Activated CD4-positive, alpha-beta T cell treated with anti-CD3 and anti-CD28 coated beads for 1 hour (primary cell): ENCODE data around the gene ATG14.
"Not testable (repeated sequence)": the region's sequence is repeated elsewhere in the genome, so short reads cannot be mapped to it uniquely, and the experiment has no call there.

Source experiments
- DNase-seq: peaks from one replicate; pipeline ENCODE4 v3.0.0-alpha.2; 2020

The ATG14 gene

GRCh38 chr14:55432628-55433027 is 21.0 kb upstream of the ATG14 start:
- DNase-seq, result no peak

- no peak for DNase-seq
These were observed 18.5 kb upstream of the ATG14 start for GRCh38 chr14:55430024-55430690.

- no peak for DNase-seq
These were observed 15.8 kb upstream of the ATG14 start for GRCh38 chr14:55427439-55427838.

GRCh38 chr14:55426891-55427290 is 15.3 kb upstream of the ATG14 start:
- no peak for DNase-seq

- DNase-seq, result no peak
These were observed 13.5 kb upstream of the ATG14 start for GRCh38 chr14:55425091-55425490.

- no peak for DNase-seq
These were observed 12.3 kb upstream of the ATG14 start for GRCh38 chr14:55423969-55424368.

GRCh38 chr14:55422338-55422737 is 10.7 kb upstream of the ATG14 start:
- DNase-seq, result not testable (repeated sequence)

- DNase-seq, result no peak
These were observed 8.0 kb upstream of the ATG14 start for GRCh38 chr14:55419663-55420062.

GRCh38 chr14:55418411-55418810 is 6.8 kb upstream of the ATG14 start:
- no peak for DNase-seq

- DNase-seq, result no peak
These were observed 6.3 kb upstream of the ATG14 start for GRCh38 chr14:55417955-55418354.

GRCh38 chr14:55416866-55417265 is 5.2 kb upstream of the ATG14 start:
- no peak for DNase-seq

- DNase-seq, result no peak
These were observed 2.9 kb upstream of the ATG14 start for GRCh38 chr14:55414551-55414950.

- DNase-seq, result no peak
These were observed 1.0 kb upstream of the ATG14 start for GRCh38 chr14:55412676-55413075.

- no peak for DNase-seq
These were observed 754 bp downstream of the ATG14 start for GRCh38 chr14:55410876-55411275.

- no peak for DNase-seq
These were observed 7.3 kb downstream of the ATG14 start for GRCh38 chr14:55404173-55404854.

- DNase-seq, result no peak
These were observed 9.9 kb downstream of the ATG14 start for GRCh38 chr14:55401751-55402150.

GRCh38 chr14:55399852-55400251 is 11.8 kb downstream of the ATG14 start:
- DNase-seq, result no peak

- DNase-seq, result no peak
These were observed 12.4 kb downstream of the ATG14 start for GRCh38 chr14:55399183-55399582.

GRCh38 chr14:55398679-55399078 is 13.0 kb downstream of the ATG14 start:
- DNase-seq, result no peak

- no peak for DNase-seq
These were observed 22.3 kb downstream of the ATG14 start for GRCh38 chr14:55389330-55389729.

GRCh38 chr14:55388160-55388559 is 23.5 kb downstream of the ATG14 start:
- no peak for DNase-seq

- no peak for DNase-seq
These were observed 24.5 kb downstream of the ATG14 start for GRCh38 chr14:55387121-55387520.

- DNase-seq, result no peak
These were observed 25.4 kb downstream of the ATG14 start for GRCh38 chr14:55386037-55386808.

GRCh38 chr14:55384536-55384935 is 27.1 kb downstream of the ATG14 start:
- no peak for DNase-seq
